Endothelial cell of umbilical vein (primary cell): ENCODE measurements around the gene SNAPC4. TPM values are rescaled to one million over a fixed set of nuclear protein-coding genes. Genes with fewer than 3 reads are reported as not detected.

Source experiments
- BruUV-seq: library from RNA; stranded (reverse); fragments of 400-500 nt; replicated peaks from 2 replicates; lab custom pipeline; 2021; lab: Mats Ljungman, UMichigan
- CTCF ChIA-PET: fragments of 300-600, 350-600 bp; sonication (Branson Sonifier 250); formaldehyde crosslinking; loops from one replicate; lab custom pipeline; 2021; ENCODE audit warnings: antibody characterized with exemption, inconsistent platforms; lab: Charles Lee
- POLR2A ChIA-PET: fragments of 300-600, 350-600 bp; sonication (Branson Sonifier 250); formaldehyde crosslinking; loops from one replicate; lab custom pipeline; 2021; ENCODE audit warnings: antibody characterized with exemption, inconsistent platforms; lab: Charles Lee
- DNase-seq: peaks from one replicate; pipeline ENCODE4 v3.0.0-alpha.2; 2011; ENCODE audit warnings: low read depth, low spot score
- FAIRE-seq: peaks from 2 replicates; lab custom pipeline; 2011; peaks lifted over from hg19 to GRCh38; lab: Jason Lieb, UNC
- H2AFZ ChIP-seq: 2 replicates; pipeline ENCODE4 v1.6.0; 2012; ENCODE audit warnings: low read depth, low read length, control low read depth, inconsistent platforms
- H3K27ac ChIP-seq: 2 replicates; pipeline ENCODE4 v1.5.1; 2011; ENCODE audit warnings: low read depth, mild to moderate bottlenecking, control low read depth, low read length, moderate library complexity; ENCODE audit not compliant: insufficient read depth
- H3K27me3 ChIP-seq, 2 experiments: 2 replicates each; pipeline versions ENCODE4 v1.6.0 to v1.6.1; 2011; ENCODE audit warnings: low read length in 2 of 2, mixed read lengths in 1 of 2; ENCODE audit not compliant: control insufficient read depth in 2 of 2, insufficient read depth in 2 of 2
- H3K36me3 ChIP-seq, 2 experiments: 2 replicates in 1 of 2; 3 replicates in 1 of 2; pipeline ENCODE4 v1.5.1; 2011; ENCODE audit warnings: low read length in 2 of 2, mild to moderate bottlenecking in 1 of 2, moderate library complexity in 1 of 2; ENCODE audit not compliant: control insufficient read depth in 2 of 2, insufficient read depth in 2 of 2; ENCODE audit errors: extremely low read depth in 1 of 2
- H3K4me1 ChIP-seq: 3 replicates; pipeline ENCODE4 v1.5.1; 2011; ENCODE audit warnings: mild to moderate bottlenecking, low read length; ENCODE audit not compliant: control insufficient read depth, insufficient read depth; ENCODE audit errors: extremely low read depth
- H3K4me2 ChIP-seq: 2 replicates; pipeline ENCODE4 v1.6.1; 2011; ENCODE audit warnings: low read length, control low read depth, mixed read lengths; ENCODE audit not compliant: insufficient read depth
- H3K4me3 ChIP-seq, 3 experiments: fragments of 200-600 bp in 1 of 3; sonication (generic), shearing (Covaris generic) in 1 of 3; replicated peaks in 1 of 3; 2 replicates each; pipeline ENCODE4 v1.5.1; 2011 to 2016; ENCODE audit warnings: control low read depth in 3 of 3, low read length in 3 of 3, mild to moderate bottlenecking in 2 of 3, inconsistent platforms in 1 of 3, low read depth in 1 of 3, moderate library complexity in 1 of 3; ENCODE audit not compliant: insufficient read depth in 1 of 3
- H3K79me2 ChIP-seq: 2 replicates; pipeline ENCODE4 v1.6.0; 2012; ENCODE audit warnings: low read length, inconsistent platforms; ENCODE audit not compliant: control insufficient read depth, insufficient read depth
- H3K9ac ChIP-seq: replicated peaks from 2 replicates; pipeline ENCODE3; 2011; ENCODE audit warnings: low read length, control low read depth; ENCODE audit not compliant: insufficient read depth; ENCODE audit errors: extremely low read depth
- H3K9me1 ChIP-seq: replicated peaks from 3 replicates; pipeline ENCODE4 v1.6.0; 2011; ENCODE audit warnings: mild to moderate bottlenecking, low read length; ENCODE audit not compliant: control insufficient read depth, insufficient read depth; ENCODE audit errors: extremely low read depth
- H3K9me3 ChIP-seq: replicated peaks from 2 replicates; pipeline ENCODE4 v1.5.1; 2012; ENCODE audit warnings: low read length, inconsistent platforms; ENCODE audit not compliant: control insufficient read depth, insufficient read depth
- H4K20me1 ChIP-seq: replicated peaks from 2 replicates; pipeline ENCODE3; 2011; ENCODE audit warnings: mild to moderate bottlenecking, low read length; ENCODE audit not compliant: control insufficient read depth, insufficient read depth; ENCODE audit errors: extremely low read depth
- CTCF ChIP-seq, 2 donors: IDR thresholded peaks; 1 replicate in 1 of 2; 2 replicates in 1 of 2; pipeline ENCODE4 v1.5.1; 2011; ENCODE audit warnings: low read length in 2 of 2, mild to moderate bottlenecking in 2 of 2, moderate library complexity in 2 of 2, control low read depth in 1 of 2, inconsistent platforms in 1 of 2, low read depth in 1 of 2; ENCODE audit not compliant: insufficient read depth in 1 of 2; ENCODE audit errors: extremely low read depth in 1 of 2
- EZH2 ChIP-seq: IDR thresholded peaks from 2 replicates; pipeline ENCODE4 v1.6.1; 2012; ENCODE audit warnings: borderline replicate concordance, low read depth, mild to moderate bottlenecking, moderate library complexity, low read length, inconsistent platforms; ENCODE audit not compliant: severe bottlenecking
- FOS ChIP-seq: IDR thresholded peaks from 2 replicates; pipeline ENCODE4 v1.6.1; 2011; ENCODE audit warnings: mild to moderate bottlenecking, low read length, moderate library complexity, borderline replicate concordance; ENCODE audit not compliant: insufficient read depth
- GATA2 ChIP-seq: IDR thresholded peaks from 2 replicates; pipeline ENCODE4 v1.7.0; 2011; ENCODE audit warnings: low read depth, mild to moderate bottlenecking, moderate library complexity, mixed read lengths, low read length; ENCODE audit not compliant: insufficient read length, insufficient read depth
- JUN ChIP-seq: IDR thresholded peaks from 2 replicates; pipeline ENCODE4 v1.6.1; 2011; ENCODE audit warnings: borderline replicate concordance, low read depth; ENCODE audit not compliant: insufficient read length, insufficient read depth
- MAX ChIP-seq: IDR thresholded peaks from 2 replicates; pipeline ENCODE4 v1.6.1; 2011; ENCODE audit not compliant: insufficient read depth, insufficient read length
- MYC ChIP-seq: IDR thresholded peaks from one replicate; pipeline ENCODE4 v1.6.1; 2011; ENCODE audit warnings: mild to moderate bottlenecking, low read depth, low read length
- POLR2A ChIP-seq: IDR thresholded peaks from 2 replicates; pipeline ENCODE4 v1.6.1; 2012; ENCODE audit warnings: low read depth, mild to moderate bottlenecking, control low read depth, low read length
- POLR2AphosphoS5 ChIP-seq: IDR thresholded peaks from 2 replicates; pipeline ENCODE4 v1.6.1; 2012; ENCODE audit warnings: low read depth, mild to moderate bottlenecking, control low read depth, low read length, moderate library complexity; ENCODE audit not compliant: insufficient read depth
- dilution Hi-C: fragments of 300-500 bp; cut with MboI; formaldehyde crosslinking; loops from one replicate; pipeline ENCODE4 v1.15.0; 2019; ENCODE audit warnings: low sequenced_read_pairs; ENCODE audit not compliant: extremely low pct_ligation_motif_present
- intact Hi-C: fragments of 100-400 bp; cut with micrococcal nuclease; formaldehyde crosslinking; loops from one replicate; pipeline ENCODE4 v1.10.0; 2022
- polyA plus RNA-seq, 4 experiments: library from polyadenylated mRNA; depleted of rRNA in 3 of 4; stranded (reverse) in 3 of 4; unstranded in 1 of 4; fragments of >200 nt; gene quantifications; 2 replicates each; pipeline versions ENCODE4 v1.2.1 to v1.2.3, GENCODE V29; 2011 to 2012; ENCODE audit warnings: missing spikeins in 1 of 4
- total RNA-seq: library from RNA; stranded (reverse); gene quantifications from 2 replicates; pipeline ENCODE4 v1.2.3, GENCODE V29; 2021

SNAPC4 gene
- total and polyA plus RNA-seq, 2 donors (not counting 3 experiments of a cell fraction or from before 2014, with no cell fraction given): 6.7 to 17.5 TPM

GRCh38 chr9:136404801-136405136 is 4.8 kb upstream of the SNAPC4 start:
- intact Hi-C loops: no loop called here
- Histone ChIP-seq H3K9me1 (no peaks in the 10 kb centered on the region), H3K4me1 (peaks cover 13% of the 10 kb centered on the region), H3K4me3 (no peak overlapping the region), H3K79me2 (peaks cover 14% of the 10 kb centered on the region), H2AFZ (no peak overlapping the region), H3K9me3 (no peaks in the 10 kb centered on the region), H3K27me3 (no peaks in the 10 kb centered on the region), H3K4me2 (no peak overlapping the region), H3K27ac (no peak overlapping the region), H4K20me1 (no peaks in the 10 kb centered on the region), H3K9ac (no peak overlapping the region), H3K36me3 (peaks cover 0 to 19% of the 10 kb centered on the region in 2 experiments)
- no peak for DNase-seq
- POLR2A ChIA-PET: no interaction called here
- TF ChIP-seq EZH2: no peak
- TF ChIP-seq CTCF (IDR thresholded peaks at IDR 0.05; ENCODE audit: extremely low read depth in 1 of 2, insufficient read depth in 1 of 2, low read depth in 1 of 2, low read length in 2 of 2): no peak
- TF ChIP-seq POLR2AphosphoS5: no peak
- TF ChIP-seq POLR2A: no peak
- no peak for TF ChIP-seq MAX
- TF ChIP-seq GATA2: no peak
- no peak for TF ChIP-seq JUN
- TF ChIP-seq FOS: no peak
- no peak for TF ChIP-seq MYC
- CTCF ChIA-PET: no interaction called here
- no peak for FAIRE-seq
- no TSS peak for BruUV-seq
- dilution Hi-C loops: no loop called here
